Mucosa of stomach (tissue), 1 donor: Measurements from ENCODE around the gene BTLA.
"Not testable (repeated sequence)": the region's sequence is repeated elsewhere in the genome, so short reads cannot be mapped to it uniquely, and the experiment has no call there.

ENCODE experiments used
- H3K27me3 ChIP-seq: one replicate; pipeline ENCODE4 v1.7.0; 2013; ENCODE audit warnings: mild to moderate bottlenecking, low read length; ENCODE audit not compliant: control insufficient read depth, insufficient read depth
- H3K36me3 ChIP-seq: one replicate; pipeline ENCODE4 v1.7.0; 2013; ENCODE audit warnings: low read length; ENCODE audit not compliant: control insufficient read depth, insufficient read depth
- H3K4me1 ChIP-seq: one replicate; pipeline ENCODE4 v1.7.0; 2013; ENCODE audit warnings: mild to moderate bottlenecking, low read length; ENCODE audit not compliant: control insufficient read depth, insufficient read depth
- H3K4me3 ChIP-seq: one replicate; pipeline ENCODE4 v1.7.0; 2013; ENCODE audit warnings: low read length
- H3K9ac ChIP-seq: one replicate; pipeline ENCODE4 v1.7.0; 2013; ENCODE audit warnings: mild to moderate bottlenecking, low read length, moderate library complexity
- H3K9me3 ChIP-seq: one replicate; pipeline ENCODE4 v1.7.0; 2013; ENCODE audit warnings: mild to moderate bottlenecking, low read length, moderate library complexity; ENCODE audit not compliant: control insufficient read depth
- donor health status: Pancreatic carcinoma.

BTLA gene

DNA sequence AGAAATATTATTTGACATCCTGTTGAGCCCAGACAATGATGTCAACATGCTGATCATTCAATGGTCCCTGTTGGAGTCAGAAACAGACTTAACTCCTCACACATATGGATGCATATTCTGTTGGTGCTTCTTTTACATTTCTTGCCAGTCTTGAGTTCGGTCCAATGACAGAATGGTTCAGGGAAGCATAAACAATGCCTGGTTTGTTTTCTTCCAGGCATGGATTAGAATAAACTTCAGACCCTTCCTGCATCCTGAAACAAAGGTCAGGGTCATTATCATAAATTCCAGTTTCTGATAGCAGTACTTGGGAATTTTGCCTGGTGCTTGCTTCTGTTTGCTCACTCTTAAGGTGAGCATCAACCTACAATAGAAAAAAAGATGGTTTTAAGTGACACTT, 33.3 kb downstream of the BTLA start:
- Histone ChIP-seq H3K9me3 (no peaks in the 10 kb centered on the region), H3K27me3 (no peaks in the 10 kb centered on the region), H3K36me3 (no peaks in the 10 kb centered on the region), H3K9ac (no peak overlapping the region), H3K4me3 (no peak overlapping the region), H3K4me1 (no peaks in the 10 kb centered on the region)

DNA sequence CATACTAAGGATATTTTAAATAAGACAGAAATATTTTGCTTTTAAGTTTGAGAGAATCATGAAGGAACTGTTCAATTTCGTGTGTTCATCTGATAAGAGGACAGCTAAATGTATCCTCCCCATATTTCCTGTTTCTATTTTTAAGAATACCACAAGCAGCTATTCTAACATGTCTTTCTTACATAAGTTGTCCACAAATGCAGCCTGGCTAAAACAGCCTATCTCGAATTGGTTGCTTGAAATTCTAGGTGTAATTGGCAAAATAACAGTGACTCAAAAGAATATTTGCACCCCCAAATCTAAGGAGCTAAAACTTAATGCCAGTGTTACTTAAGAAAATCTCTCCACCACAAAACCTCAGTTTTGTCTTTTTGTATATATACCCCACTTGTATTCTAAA, 35.0 kb downstream of the BTLA start:
- Histone ChIP-seq H3K27me3 (no peaks in the 10 kb centered on the region), H3K4me3 (no peak overlapping the region), H3K9me3 (no peaks in the 10 kb centered on the region), H3K4me1 (no peaks in the 10 kb centered on the region), H3K36me3 (no peaks in the 10 kb centered on the region), H3K9ac (no peak overlapping the region)

DNA sequence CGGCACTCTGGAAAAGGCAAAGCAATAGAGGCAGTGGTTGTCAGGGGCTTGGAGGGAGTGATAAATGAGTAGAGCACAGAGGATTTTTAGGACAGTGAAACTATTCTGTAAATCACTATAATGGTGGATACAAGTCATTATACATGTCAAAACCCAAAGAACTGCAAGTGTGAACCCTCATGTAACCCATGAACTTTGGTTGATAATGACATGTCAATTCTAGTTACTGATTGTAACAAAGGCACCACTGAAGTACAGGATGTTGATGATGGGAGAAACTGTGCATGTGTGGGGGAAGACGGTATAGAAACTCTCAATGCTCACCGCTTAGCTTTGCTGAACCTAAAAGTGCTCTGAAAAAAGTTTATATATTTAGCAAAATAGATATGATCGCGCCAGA, 36.0 kb downstream of the BTLA start:
- Histone ChIP-seq H3K27me3 (no peaks in the 10 kb centered on the region), H3K9ac (no peak overlapping the region), H3K4me1 (no peaks in the 10 kb centered on the region), H3K4me3 (no peak overlapping the region), H3K9me3 (no peaks in the 10 kb centered on the region), H3K36me3 (no peaks in the 10 kb centered on the region)

DNA sequence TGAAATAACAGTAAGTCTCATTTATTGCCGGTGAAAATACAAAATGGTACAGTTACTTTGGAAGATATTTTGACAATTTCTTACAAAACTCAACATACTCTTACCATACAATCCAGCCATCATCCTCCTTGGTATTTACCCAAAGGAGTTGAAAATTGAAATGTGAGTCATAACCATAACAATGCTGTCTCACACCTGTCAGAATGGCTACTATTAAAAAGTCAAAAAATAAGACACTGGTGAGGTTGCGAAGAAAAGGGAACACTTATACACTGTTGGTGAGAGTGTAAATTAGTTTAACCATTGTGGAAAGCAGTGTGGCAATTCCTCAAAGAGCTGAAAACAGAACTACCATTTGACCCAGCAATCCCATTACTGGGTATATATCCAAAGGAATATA, 37.5 kb downstream of the BTLA start:
- not testable (repeated sequence) for H3K4me1 ChIP-seq, H3K27me3 ChIP-seq, H3K9me3 ChIP-seq, H3K4me3 ChIP-seq, H3K9ac ChIP-seq, H3K36me3 ChIP-seq

DNA sequence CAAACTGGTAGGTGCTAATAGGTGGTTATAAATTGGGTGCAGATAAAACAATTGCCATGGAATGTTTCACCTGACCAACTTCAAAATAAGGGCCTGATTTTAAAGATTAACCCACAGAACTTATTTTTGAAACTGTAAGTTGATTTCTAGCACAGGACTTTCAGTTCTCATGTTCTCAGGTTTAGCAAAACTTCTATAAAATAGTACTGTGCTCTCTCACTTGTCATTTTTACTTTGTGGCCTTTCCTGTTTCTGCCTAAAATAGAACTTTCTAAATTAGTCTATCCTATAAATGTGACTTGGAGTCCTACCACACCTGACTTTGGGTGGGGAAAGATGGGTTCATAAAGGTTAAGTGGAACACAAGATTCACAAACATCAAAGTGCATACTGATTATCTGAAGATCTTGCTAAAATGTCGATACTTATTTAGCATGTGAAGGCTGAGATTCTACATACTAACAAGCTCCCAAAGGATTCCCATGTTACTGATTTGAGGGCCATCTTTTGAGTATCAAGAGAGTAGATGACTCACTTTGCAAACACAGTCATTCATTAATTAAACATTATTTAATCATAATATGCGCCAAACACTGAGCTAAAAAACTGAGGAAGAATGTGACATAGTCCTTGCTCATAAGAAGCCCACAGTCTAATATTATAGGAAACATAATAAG, 38.6 kb downstream of the BTLA start:
- Histone ChIP-seq H3K27me3 (no peaks in the 10 kb centered on the region), H3K4me3 (no peak overlapping the region), H3K4me1 (no peaks in the 10 kb centered on the region), H3K9me3 (no peaks in the 10 kb centered on the region), H3K9ac (no peak overlapping the region), H3K36me3 (no peaks in the 10 kb centered on the region)

DNA sequence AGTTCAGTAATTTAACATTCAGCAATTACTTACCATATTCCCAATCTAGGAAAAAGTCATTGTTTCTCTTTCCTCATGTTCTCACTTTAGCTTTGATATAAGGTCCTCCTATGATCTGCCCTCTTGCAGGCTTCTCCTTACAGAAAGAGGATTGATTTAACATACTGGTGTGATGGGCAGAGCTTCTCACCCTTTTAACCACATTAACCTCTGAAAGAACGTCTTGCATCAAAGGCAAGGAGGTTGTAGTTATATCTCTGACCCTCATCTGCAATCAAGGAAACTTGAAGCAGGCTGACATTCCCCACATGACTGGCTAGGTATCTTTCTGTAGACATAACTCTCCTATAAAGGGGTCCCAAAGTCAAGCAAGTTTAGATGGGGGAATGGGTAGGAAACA, 39.5 kb downstream of the BTLA start:
- Histone ChIP-seq H3K36me3 (no peaks in the 10 kb centered on the region), H3K9me3 (no peaks in the 10 kb centered on the region), H3K27me3 (no peaks in the 10 kb centered on the region), H3K4me1 (no peaks in the 10 kb centered on the region), H3K4me3 (no peak overlapping the region), H3K9ac (no peak overlapping the region)

DNA sequence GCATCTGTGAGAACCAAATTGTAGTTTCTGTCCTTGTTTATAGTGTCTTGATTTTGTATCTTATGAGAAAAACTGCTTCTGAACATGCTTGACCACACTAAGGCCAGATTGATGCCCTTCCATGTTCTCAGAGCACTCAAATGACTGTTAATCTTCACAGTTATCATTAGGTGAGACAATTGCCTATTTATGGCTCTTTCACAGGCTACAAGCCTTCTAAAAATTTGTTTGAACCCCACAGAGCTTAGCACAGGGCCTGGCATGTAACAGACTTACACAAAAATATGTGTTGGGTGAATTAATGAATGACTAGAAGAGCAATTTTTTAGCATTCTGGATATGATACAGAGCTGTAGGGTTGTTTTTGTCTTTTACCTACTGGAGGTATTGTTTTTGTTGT, 43.1 kb downstream of the BTLA start:
- Histone ChIP-seq H3K27me3 (no peaks in the 10 kb centered on the region), H3K4me1 (no peaks in the 10 kb centered on the region), H3K9ac (no peak overlapping the region), H3K9me3 (no peaks in the 10 kb centered on the region), H3K4me3 (no peak overlapping the region), H3K36me3 (no peaks in the 10 kb centered on the region)

DNA sequence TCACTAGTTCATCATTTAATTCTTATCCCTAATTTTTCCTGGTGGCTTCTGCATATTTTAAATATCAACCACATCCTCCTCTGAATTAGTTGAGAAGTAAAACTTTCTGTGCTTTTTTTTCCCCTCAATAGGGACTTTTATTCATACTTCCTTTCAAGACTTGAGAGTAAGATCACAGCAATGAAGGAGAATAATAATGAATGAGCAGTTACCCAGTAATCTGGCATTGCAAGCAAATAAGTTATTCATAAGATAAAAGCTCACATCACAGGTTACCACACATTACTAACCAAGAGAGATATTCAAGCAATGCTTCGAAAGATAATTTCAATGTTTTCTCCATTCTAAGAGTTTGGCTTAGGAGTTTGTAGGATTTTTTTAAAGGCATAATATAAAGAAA, 50.3 kb downstream of the BTLA start:
- Histone ChIP-seq H3K4me1 (no peaks in the 10 kb centered on the region), H3K36me3 (no peaks in the 10 kb centered on the region)

DNA sequence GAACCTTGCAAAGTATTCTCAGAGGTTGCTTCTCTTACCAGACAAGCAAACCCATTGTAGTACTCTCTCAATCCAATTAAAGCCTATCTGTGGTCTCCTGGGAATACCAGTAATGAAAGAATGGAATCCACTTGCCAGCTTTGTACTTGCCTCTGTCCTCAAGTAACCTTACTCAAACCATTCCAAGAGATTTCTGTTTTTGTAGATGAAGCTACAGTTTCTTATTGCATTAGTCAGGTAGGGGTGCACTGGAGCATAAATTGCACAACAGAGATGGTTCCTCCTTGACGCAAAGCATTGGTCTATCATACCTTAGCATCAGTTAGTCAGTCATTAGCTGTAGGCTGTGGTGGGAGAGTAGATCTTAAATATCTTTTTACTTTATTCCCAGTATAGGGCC, 52.9 kb downstream of the BTLA start:
- no peak overlapping the region for H3K4me3 ChIP-seq
- no peaks in the 10 kb centered on the region for H3K36me3 ChIP-seq
- H3K27me3 ChIP-seq = no peaks in the 10 kb centered on the region
- H3K9ac ChIP-seq = no peak overlapping the region
- H3K9me3 ChIP-seq = no peaks in the 10 kb centered on the region
- no peaks in the 10 kb centered on the region for H3K4me1 ChIP-seq

More for the DNA sequence above, 50.3 kb downstream of the BTLA start:
- no peak overlapping the region for H3K4me3 ChIP-seq
- no peaks in the 10 kb centered on the region for H3K27me3 ChIP-seq
- H3K9me3 ChIP-seq = no peaks in the 10 kb centered on the region
- H3K9ac ChIP-seq = no peak overlapping the region

DNA sequence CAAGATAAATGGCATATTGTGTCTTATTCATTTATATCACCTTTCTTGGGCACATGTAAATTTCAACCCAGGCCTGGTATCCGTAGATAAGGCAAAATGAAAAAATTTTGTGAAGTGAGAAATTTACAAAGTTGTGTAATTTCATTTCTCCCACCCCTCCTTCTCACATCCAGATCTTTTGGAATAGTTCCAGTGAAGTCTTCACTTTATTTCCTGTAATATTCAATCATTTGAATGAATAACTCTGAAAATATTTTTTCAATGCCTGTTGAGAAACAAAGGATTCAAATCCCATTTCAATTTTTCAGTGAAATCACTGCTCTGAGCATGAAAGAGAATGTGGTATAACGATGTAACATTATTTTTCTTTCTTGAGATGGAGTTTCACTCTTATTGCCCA, 53.4 kb downstream of the BTLA start:
- Histone ChIP-seq H3K4me1 (no peaks in the 10 kb centered on the region), H3K9me3 (no peaks in the 10 kb centered on the region), H3K4me3 (no peak overlapping the region), H3K9ac (no peak overlapping the region), H3K27me3 (no peaks in the 10 kb centered on the region), H3K36me3 (no peaks in the 10 kb centered on the region)

DNA sequence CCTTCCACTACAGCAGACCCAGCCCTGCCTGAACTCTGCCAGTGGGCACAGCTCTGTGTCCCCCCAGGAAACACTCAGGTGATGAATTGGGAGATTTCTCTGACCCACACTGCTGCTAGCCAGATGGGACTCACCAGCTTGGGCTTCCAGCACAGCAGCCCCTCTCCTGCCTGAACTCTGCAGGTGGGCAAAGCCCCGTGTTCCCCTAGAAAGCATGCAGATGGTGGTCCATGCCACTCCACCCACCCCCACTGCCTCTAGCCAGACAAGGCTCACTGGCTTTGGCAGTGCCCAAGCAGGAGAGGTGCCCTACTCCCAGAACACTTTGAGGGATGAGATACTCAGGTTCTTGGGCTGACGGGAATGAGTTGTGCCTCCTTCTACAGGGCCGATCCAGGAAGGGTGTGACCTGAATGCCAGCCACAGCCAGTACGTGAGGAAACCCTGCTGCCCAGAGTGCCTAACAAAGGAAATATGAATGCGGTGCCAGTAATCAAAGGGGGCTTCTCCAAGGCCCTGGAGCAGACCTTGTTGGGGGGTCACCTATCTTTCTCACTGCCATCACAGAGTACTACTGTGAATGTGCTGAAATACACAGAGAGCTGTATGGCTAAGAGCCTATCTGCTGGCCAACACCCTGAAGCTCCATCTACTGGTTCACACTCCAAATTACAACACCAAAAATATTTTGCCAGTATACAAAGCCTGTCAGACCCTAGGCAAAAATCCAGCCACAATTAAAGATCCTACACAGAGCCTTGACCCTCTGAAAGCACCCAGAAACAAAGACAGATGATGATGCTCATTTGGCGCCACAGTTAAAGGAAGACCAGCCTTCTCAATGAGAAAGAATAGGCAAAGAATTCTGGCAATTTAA, 61.9 kb downstream of the BTLA start:
- Histone ChIP-seq H3K36me3 (no peaks in the 10 kb centered on the region), H3K27me3 (no peaks in the 10 kb centered on the region), H3K4me1 (no peaks in the 10 kb centered on the region), H3K4me3 (no peak overlapping the region), H3K9me3 (no peaks in the 10 kb centered on the region), H3K9ac (no peak overlapping the region)

DNA sequence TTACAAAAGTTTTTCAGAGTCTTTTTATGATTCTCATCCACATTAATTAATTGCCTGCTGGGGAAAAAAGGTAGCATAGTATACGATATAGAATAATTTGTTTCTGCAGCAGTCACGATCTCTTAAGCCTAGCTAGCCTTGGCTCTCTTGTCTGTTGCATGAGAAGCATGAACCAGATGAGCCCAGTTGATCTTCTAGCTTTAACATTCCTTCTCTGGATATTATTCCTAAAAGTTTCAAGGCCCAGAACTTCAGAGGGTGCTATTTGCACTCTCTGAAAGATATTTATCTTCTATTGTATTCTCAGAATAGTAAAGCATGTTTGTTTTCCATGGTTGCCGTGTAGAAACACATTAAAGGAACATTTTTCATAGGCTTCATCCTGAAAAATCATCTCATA, 69.3 kb downstream of the BTLA start:
- Histone ChIP-seq H3K4me3 (no peak overlapping the region), H3K36me3 (no peaks in the 10 kb centered on the region), H3K9me3 (no peaks in the 10 kb centered on the region), H3K9ac (no peak overlapping the region), H3K27me3 (no peaks in the 10 kb centered on the region), H3K4me1 (no peaks in the 10 kb centered on the region)
